Effector memory CD8-positive, alpha-beta T cell (primary cell): Measurements from ENCODE around the gene TEKT5.

ENCODE experiments used
- ATAC-seq: fragments of 150-1000 bp; cut with Tn5 transposase; replicated peaks from 2 replicates; pipeline ENCODE4 v1.10.0; 2021; ENCODE audit warnings: mild to moderate bottlenecking, moderate library complexity
- DNase-seq, 3 experiments: peaks; one replicate each; pipeline ENCODE4 v3.0.0; 2021
- H3K27ac Mint-ChIP-seq, 2 donors: one replicate each; pipeline ENCODE4 v1.8.0; 2022; ENCODE audit warnings: mild to moderate bottlenecking in 2 of 2, mixed read lengths in 2 of 2, moderate library complexity in 2 of 2
- H3K27me3 Mint-ChIP-seq, 2 donors: one replicate each; pipeline ENCODE4 v1.8.0; 2022; ENCODE audit warnings: mixed read lengths in 2 of 2
- H3K36me3 Mint-ChIP-seq: one replicate; pipeline ENCODE4 v1.8.0; 2022; ENCODE audit warnings: mild to moderate bottlenecking, moderate library complexity, mixed read lengths; ENCODE audit not compliant: insufficient read depth
- H3K4me1 Mint-ChIP-seq, 2 donors: one replicate each; pipeline ENCODE4 v1.8.0; 2022; ENCODE audit warnings: low read depth in 2 of 2, mixed read lengths in 2 of 2
- H3K4me3 Mint-ChIP-seq, 2 donors: one replicate each; pipeline ENCODE4 v1.8.0; 2022; ENCODE audit warnings: mild to moderate bottlenecking in 2 of 2, mixed read lengths in 2 of 2, moderate library complexity in 2 of 2
- H3K9me3 Mint-ChIP-seq, 2 donors: one replicate each; pipeline ENCODE4 v1.8.0; 2022; ENCODE audit warnings: mixed read lengths in 2 of 2

The TEKT5 gene

GRCh38 chr16:10613785-10614485 is 80.8 kb downstream of the TEKT5 start:
- no peaks in the 10 kb centered on the region for H3K9me3 Mint-ChIP-seq
- H3K4me1 Mint-ChIP-seq: no peaks in the 10 kb centered on the region
- ATAC-seq: peak; percentile 26
- no peak overlapping the region for H3K27ac Mint-ChIP-seq
- peaks cover 34 to 76% of the 10 kb centered on the region in 2 donors for H3K27me3 Mint-ChIP-seq
- no peaks in the 10 kb centered on the region for H3K36me3 Mint-ChIP-seq
- no peak for DNase-seq
- H3K4me3 Mint-ChIP-seq: no peak overlapping the region

- no peak overlapping the region for H3K4me3 Mint-ChIP-seq
- peaks cover 24 to 65% of the 10 kb centered on the region in 2 donors for H3K27me3 Mint-ChIP-seq
- no peak for ATAC-seq
- no peaks in the 10 kb centered on the region for H3K9me3 Mint-ChIP-seq
- DNase-seq: no peak
- H3K36me3 Mint-ChIP-seq: no peaks in the 10 kb centered on the region
- no peak overlapping the region for H3K27ac Mint-ChIP-seq
- H3K4me1 Mint-ChIP-seq: no peaks in the 10 kb centered on the region
Observed at GRCh38 chr16:10612649-10613179, 82.0 kb downstream of the TEKT5 start.

GRCh38 chr16:10611825-10612342 is 82.8 kb downstream of the TEKT5 start:
- H3K4me1 Mint-ChIP-seq: no peaks in the 10 kb centered on the region
- no peak overlapping the region for H3K4me3 Mint-ChIP-seq
- no peak overlapping the region for H3K27ac Mint-ChIP-seq
- H3K27me3 Mint-ChIP-seq: peaks cover 25 to 65% of the 10 kb centered on the region in 2 donors
- H3K36me3 Mint-ChIP-seq: no peaks in the 10 kb centered on the region
- ATAC-seq (no peak), DNase-seq (no peak)
- no peaks in the 10 kb centered on the region for H3K9me3 Mint-ChIP-seq

- Mint-ChIP-seq H3K4me3 (no peak overlapping the region), H3K36me3 (no peaks in the 10 kb centered on the region), H3K27ac (no peak overlapping the region), H3K9me3 (no peaks in the 10 kb centered on the region), H3K27me3 (peaks cover 37 to 64% of the 10 kb centered on the region in 2 donors), H3K4me1 (no peaks in the 10 kb centered on the region)
- no peak for ATAC-seq
- DNase-seq: no peak
Observed at GRCh38 chr16:10610499-10611184, 84.1 kb downstream of the TEKT5 start.

- H3K27me3 Mint-ChIP-seq: peaks cover 37 to 53% of the 10 kb centered on the region in 2 donors
- H3K36me3 Mint-ChIP-seq: peaks cover 2% of the 10 kb centered on the region
- H3K4me1 Mint-ChIP-seq: no peaks in the 10 kb centered on the region
- no peaks in the 10 kb centered on the region for H3K9me3 Mint-ChIP-seq
- DNase-seq (no peak), ATAC-seq (no peak)
- H3K4me3 Mint-ChIP-seq: no peak overlapping the region
- H3K27ac Mint-ChIP-seq: no peak overlapping the region
Observed at GRCh38 chr16:10609402-10609774, 85.3 kb downstream of the TEKT5 start.

- ATAC-seq: no peak
Observed at GRCh38 chr16:10608687-10609401, 85.9 kb downstream of the TEKT5 start.

GRCh38 chr16:10607157-10607556 is 87.6 kb downstream of the TEKT5 start:
- ATAC-seq: no peak
- Mint-ChIP-seq H3K27me3 (peaks cover 42 to 54% of the 10 kb centered on the region in 2 donors), H3K4me3 (no peak overlapping the region), H3K27ac (no peak overlapping the region), H3K4me1 (no peaks in the 10 kb centered on the region), H3K36me3 (peaks cover 4% of the 10 kb centered on the region), H3K9me3 (no peaks in the 10 kb centered on the region)
- no peak for DNase-seq

More at GRCh38 chr16:10608687-10609401, 85.9 kb downstream of the TEKT5 start:
- peaks cover 37 to 51% of the 10 kb centered on the region in 2 donors for H3K27me3 Mint-ChIP-seq
- no peaks in the 10 kb centered on the region for H3K4me1 Mint-ChIP-seq
- H3K36me3 Mint-ChIP-seq: peaks cover 4% of the 10 kb centered on the region
- H3K4me3 Mint-ChIP-seq: no peak overlapping the region
- DNase-seq: no peak
- H3K9me3 Mint-ChIP-seq: no peaks in the 10 kb centered on the region
- H3K27ac Mint-ChIP-seq: no peak overlapping the region

GRCh38 chr16:10606607-10607006 is 88.1 kb downstream of the TEKT5 start:
- Mint-ChIP-seq H3K27me3 (peaks cover 40 to 53% of the 10 kb centered on the region in 2 donors), H3K27ac (no peak overlapping the region), H3K4me3 (no peak overlapping the region), H3K4me1 (no peaks in the 10 kb centered on the region), H3K9me3 (no peaks in the 10 kb centered on the region), H3K36me3 (peaks cover 4% of the 10 kb centered on the region)
- ATAC-seq (no peak), DNase-seq (no peak)

GRCh38 chr16:10605636-10606035 is 89.1 kb downstream of the TEKT5 start:
- Mint-ChIP-seq H3K27ac (no peak overlapping the region), H3K36me3 (peaks cover 4% of the 10 kb centered on the region), H3K4me3 (no peak overlapping the region), H3K4me1 (no peaks in the 10 kb centered on the region), H3K27me3 (peaks cover 35 to 49% of the 10 kb centered on the region in 2 donors), H3K9me3 (no peaks in the 10 kb centered on the region)
- no peak for ATAC-seq
- DNase-seq: no peak

- DNase-seq (no peak), ATAC-seq (no peak)
- peaks cover 4% of the 10 kb centered on the region for H3K36me3 Mint-ChIP-seq
- peaks cover 0 to 2% of the 10 kb centered on the region in 2 donors for H3K4me1 Mint-ChIP-seq
- H3K9me3 Mint-ChIP-seq: no peaks in the 10 kb centered on the region
- peaks cover 43 to 69% of the 10 kb centered on the region in 2 donors for H3K27me3 Mint-ChIP-seq
- no peak overlapping the region for H3K4me3 Mint-ChIP-seq
- no peak overlapping the region for H3K27ac Mint-ChIP-seq
Observed at GRCh38 chr16:10601444-10602408, 93.0 kb downstream of the TEKT5 start.

- Mint-ChIP-seq H3K36me3 (peaks cover 4% of the 10 kb centered on the region), H3K4me3 (no peak overlapping the region), H3K27ac (no peak overlapping the region), H3K27me3 (peaks cover 35 to 69% of the 10 kb centered on the region in 2 donors), H3K9me3 (no peaks in the 10 kb centered on the region), H3K4me1 (peaks cover 0 to 2% of the 10 kb centered on the region in 2 donors)
- ATAC-seq (no peak), DNase-seq (no peak)
Observed at GRCh38 chr16:10600782-10601443, 93.8 kb downstream of the TEKT5 start.

- Mint-ChIP-seq H3K36me3 (peaks cover 4% of the 10 kb centered on the region), H3K27me3 (peaks cover 32 to 72% of the 10 kb centered on the region in 2 donors), H3K9me3 (no peaks in the 10 kb centered on the region), H3K4me1 (peaks cover 0 to 2% of the 10 kb centered on the region in 2 donors), H3K4me3 (no peak overlapping the region), H3K27ac (no peak overlapping the region)
- ATAC-seq: no peak
- no peak for DNase-seq
Observed at GRCh38 chr16:10599626-10600025, 95.1 kb downstream of the TEKT5 start.
